GM18508 (cell line): Measurements from ENCODE around the gene SPSB1.

Experiments used
- ATAC-seq: cut with Tn5 transposase; IDR thresholded peaks from one replicate; pipeline ENCODE4 v1.9.1; 2021; ENCODE audit warnings: moderate number of reproducible peaks; ENCODE audit not compliant: insufficient read depth, unreplicated experiment

The SPSB1 gene

GRCh38 chr1:9258629-9259028 is 34.1 kb upstream of the SPSB1 start:
- no peak for ATAC-seq

- no peak for ATAC-seq
These were observed 32.5 kb upstream of the SPSB1 start for GRCh38 chr1:9260059-9260766.

- ATAC-seq, result no peak
These were observed 31.2 kb upstream of the SPSB1 start for GRCh38 chr1:9261496-9261895.

GRCh38 chr1:9262096-9262986 is 30.4 kb upstream of the SPSB1 start:
- ATAC-seq, result no peak

- ATAC-seq, result no peak
These were observed 29.3 kb upstream of the SPSB1 start for GRCh38 chr1:9263276-9263855.

GRCh38 chr1:9263984-9264872 is 28.5 kb upstream of the SPSB1 start:
- no peak for ATAC-seq

- ATAC-seq, result no peak
These were observed 27.7 kb upstream of the SPSB1 start for GRCh38 chr1:9265037-9265436.

- ATAC-seq, result no peak
These were observed 26.7 kb upstream of the SPSB1 start for GRCh38 chr1:9265968-9266367.

GRCh38 chr1:9267352-9267686 is 25.4 kb upstream of the SPSB1 start:
- no peak for ATAC-seq

GRCh38 chr1:9267827-9268581 is 24.7 kb upstream of the SPSB1 start:
- ATAC-seq, result no peak

- ATAC-seq, result no peak
These were observed 23.6 kb upstream of the SPSB1 start for GRCh38 chr1:9269078-9269501.

GRCh38 chr1:9269721-9270120 is 23.0 kb upstream of the SPSB1 start:
- ATAC-seq, result no peak

- no peak for ATAC-seq
These were observed 22.3 kb upstream of the SPSB1 start for GRCh38 chr1:9270290-9270883.

- ATAC-seq, result no peak
These were observed 21.4 kb upstream of the SPSB1 start for GRCh38 chr1:9271283-9271682.

GRCh38 chr1:9271861-9272595 is 20.7 kb upstream of the SPSB1 start:
- ATAC-seq, result no peak

- ATAC-seq, result no peak
These were observed 19.5 kb upstream of the SPSB1 start for GRCh38 chr1:9273177-9273576.

- no peak for ATAC-seq
These were observed 17.5 kb upstream of the SPSB1 start for GRCh38 chr1:9275161-9275560.

- ATAC-seq, result no peak
These were observed 17.1 kb upstream of the SPSB1 start for GRCh38 chr1:9275567-9276034.

- no peak for ATAC-seq
These were observed 14.6 kb upstream of the SPSB1 start for GRCh38 chr1:9278116-9278515.
